AG10803 (cell line): ENCODE results near the gene ROBO1.

Experiments used
- DNase-seq: peaks from one replicate; pipeline ENCODE4 v3.0.0; 2010; ENCODE audit warnings: low read depth
- H3K4me3 ChIP-seq: 2 replicates; pipeline ENCODE4 v1.5.1; 2011; ENCODE audit warnings: mild to moderate bottlenecking, low read length, control low read depth
- CTCF ChIP-seq: conservative IDR thresholded peaks from 2 replicates; pipeline ENCODE4 v1.5.1; 2011; ENCODE audit warnings: mild to moderate bottlenecking, low read length, control low read depth, inconsistent platforms

ROBO1 gene

GRCh38 chr3:79115458-79115857 lies 652.3 kb downstream of the ROBO1 start:
- no peak for DNase-seq
- H3K4me3 ChIP-seq = no peak overlapping the region
- TF ChIP-seq CTCF = no peak

- no peak overlapping the region for H3K4me3 ChIP-seq
- TF ChIP-seq CTCF = no peak
- no peak for DNase-seq
These were observed 653.9 kb downstream of the ROBO1 start for GRCh38 chr3:79113876-79114275.

- peak; percentile 77 for DNase-seq
- no peak for TF ChIP-seq CTCF
- H3K4me3 ChIP-seq = no peak overlapping the region
These were observed 656.3 kb downstream of the ROBO1 start for GRCh38 chr3:79111375-79112052.

GRCh38 chr3:79109754-79110153 lies 658.0 kb downstream of the ROBO1 start:
- TF ChIP-seq CTCF = no peak
- DNase-seq = no peak
- H3K4me3 ChIP-seq = no peak overlapping the region

GRCh38 chr3:79103307-79103706 lies 664.5 kb downstream of the ROBO1 start:
- TF ChIP-seq CTCF = no peak
- DNase-seq = no peak
- H3K4me3 ChIP-seq = no peak overlapping the region

GRCh38 chr3:79097964-79098660 lies 669.7 kb downstream of the ROBO1 start:
- DNase-seq = peak; percentile 4
- TF ChIP-seq CTCF = no peak
- H3K4me3 ChIP-seq = no peak overlapping the region

- TF ChIP-seq CTCF = no peak
- H3K4me3 ChIP-seq = no peak overlapping the region
- no peak for DNase-seq
These were observed 673.1 kb downstream of the ROBO1 start for GRCh38 chr3:79094654-79095053.
